Upper lobe of left lung (tissue), 6 donors: ENCODE results near the gene ECI1. TPM values are rescaled to one million over a fixed set of nuclear protein-coding genes. Genes with fewer than 3 reads are reported as not detected.

Experiments used
- ATAC-seq, 2 donors: fragments of 200-7000 bp; cut with Tn5 transposase; one replicate each; pipeline ENCODE4 v1.9.1; 2022; ENCODE audit warnings: mild to moderate bottlenecking in 2 of 2, moderate library complexity in 2 of 2; ENCODE audit not compliant: low FRiP score in 2 of 2
- DNase-seq, 2 donors: peaks; one replicate each; pipeline ENCODE4 v3.0.0-alpha.2; 2019 to 2020
- H3K27ac ChIP-seq, 4 donors: fragments of 200-600 bp; sonication (generic); one replicate each; pipeline ENCODE4 v1.5.1; 2016 to 2019
- H3K27me3 ChIP-seq, 4 donors: fragments of 200-600 bp; sonication (generic); one replicate each; pipeline ENCODE4 v1.5.1; 2017 to 2019
- H3K36me3 ChIP-seq, 4 donors: fragments of 200-600 bp; sonication (generic); one replicate each; pipeline ENCODE4 v1.5.1; 2016 to 2019
- H3K4me1 ChIP-seq, 4 donors: fragments of 200-600 bp; sonication (generic); one replicate each; pipeline ENCODE4 v1.5.1; 2018 to 2019
- H3K4me3 ChIP-seq, 4 donors: fragments of 200-600 bp; sonication (generic); one replicate each; pipeline ENCODE4 v1.5.1; 2017 to 2019; ENCODE audit warnings: mild to moderate bottlenecking in 2 of 4, moderate library complexity in 1 of 4
- H3K9me3 ChIP-seq, 4 donors: fragments of 200-600 bp; sonication (generic); one replicate each; pipeline ENCODE4 v1.5.1; 2018 to 2019
- CTCF ChIP-seq, 6 experiments: fragments of 450-650 bp in 4 of 6; fragments of 200-600 bp in 2 of 6; sonication (generic) in 2 of 6; IDR thresholded peaks; one replicate each; pipeline ENCODE4 v1.5.1; 2016 to 2019; ENCODE audit warnings: antibody characterized with exemption in 6 of 6
- EP300 ChIP-seq, 4 donors: sonication (generic); formaldehyde crosslinking; IDR thresholded peaks; one replicate each; pipeline ENCODE4 v1.5.1; 2017; ENCODE audit warnings: antibody characterized with exemption in 4 of 4, control low read depth in 2 of 4
- POLR2A ChIP-seq, 4 donors: fragments of 450-650 bp; IDR thresholded peaks; one replicate each; pipeline ENCODE4 v1.5.1; 2016 to 2017; ENCODE audit warnings: antibody characterized with exemption in 4 of 4, mild to moderate bottlenecking in 2 of 4
- POLR2AphosphoS5 ChIP-seq, 2 donors: sonication (generic); formaldehyde crosslinking; IDR thresholded peaks; one replicate each; pipeline ENCODE4 v1.5.1; 2017; ENCODE audit warnings: antibody characterized with exemption in 2 of 2
- WGBS, 2 donors: methylation state at CpG; one replicate each; pipeline ENCODE4 v1.1.5; 2017 to 2018; 5-methylcytosine and 5-hydroxymethylcytosine counted together
- total RNA-seq, 6 donors: library from RNA; depleted of rRNA in 4 of 6; stranded (reverse); fragments of >200 nt in 4 of 6; gene quantifications; one replicate each; pipeline versions ENCODE4 v1.1.0 to v1.2.1, GENCODE V29; 2016 to 2021
- donor health status: DM: no; HTN: no; CAD: no; lungs with moderate emphysema.
- donor health status: DM: no; HTN: yes; CAD: no; lungs with severe emphysema.

ECI1 gene
- total RNA-seq, 6 donors from 2014 or later: 48.1 to 75.5 (median 68.2) TPM

DNA sequence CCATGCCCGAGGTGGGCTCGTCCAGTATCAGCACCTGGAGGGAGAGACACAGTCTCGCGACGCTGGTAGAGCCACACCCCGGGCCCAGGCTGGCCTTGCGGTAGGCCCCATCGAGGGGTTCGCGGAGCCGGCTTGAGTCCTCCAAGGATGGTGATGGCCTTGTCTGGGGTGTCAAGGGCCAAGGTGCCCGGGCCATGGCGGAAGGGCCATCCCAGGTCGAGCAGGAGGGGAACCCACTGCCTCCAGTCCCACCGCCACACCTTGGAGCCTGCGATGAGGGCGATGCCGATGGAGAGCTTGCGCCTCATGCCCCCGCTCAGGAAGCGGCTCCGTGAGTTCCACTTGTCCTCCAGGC lies 46.1 kb upstream of the ECI1 start:
- ATAC-seq (peak in 1 of 2 donors; percentile 26), DNase-seq (peak in 1 of 2 donors; percentile 74)
- Histone ChIP-seq H3K27me3 (no peaks in the 10 kb centered on the region), H3K4me3 (no peak overlapping the region), H3K27ac (no peak overlapping the region), H3K9me3 (no peaks in the 10 kb centered on the region), H3K36me3 (peaks cover 0 to 86% (median 52%) of the 10 kb centered on the region in 4 donors), H3K4me1 (peaks cover 0 to 7% (median 0%) of the 10 kb centered on the region in 4 donors)
- WGBS, 2 donors: 99 to 100% methylated on average over 6 to 22 of the region's 22 CpGs
- TF ChIP-seq EP300 (IDR thresholded peaks at IDR 0.05) (no peak), CTCF (IDR thresholded peaks at IDR 0.05) (no peak), POLR2A (IDR thresholded peaks at IDR 0.05) (no peak), POLR2AphosphoS5 (IDR thresholded peaks at IDR 0.05) (no peak)

DNA sequence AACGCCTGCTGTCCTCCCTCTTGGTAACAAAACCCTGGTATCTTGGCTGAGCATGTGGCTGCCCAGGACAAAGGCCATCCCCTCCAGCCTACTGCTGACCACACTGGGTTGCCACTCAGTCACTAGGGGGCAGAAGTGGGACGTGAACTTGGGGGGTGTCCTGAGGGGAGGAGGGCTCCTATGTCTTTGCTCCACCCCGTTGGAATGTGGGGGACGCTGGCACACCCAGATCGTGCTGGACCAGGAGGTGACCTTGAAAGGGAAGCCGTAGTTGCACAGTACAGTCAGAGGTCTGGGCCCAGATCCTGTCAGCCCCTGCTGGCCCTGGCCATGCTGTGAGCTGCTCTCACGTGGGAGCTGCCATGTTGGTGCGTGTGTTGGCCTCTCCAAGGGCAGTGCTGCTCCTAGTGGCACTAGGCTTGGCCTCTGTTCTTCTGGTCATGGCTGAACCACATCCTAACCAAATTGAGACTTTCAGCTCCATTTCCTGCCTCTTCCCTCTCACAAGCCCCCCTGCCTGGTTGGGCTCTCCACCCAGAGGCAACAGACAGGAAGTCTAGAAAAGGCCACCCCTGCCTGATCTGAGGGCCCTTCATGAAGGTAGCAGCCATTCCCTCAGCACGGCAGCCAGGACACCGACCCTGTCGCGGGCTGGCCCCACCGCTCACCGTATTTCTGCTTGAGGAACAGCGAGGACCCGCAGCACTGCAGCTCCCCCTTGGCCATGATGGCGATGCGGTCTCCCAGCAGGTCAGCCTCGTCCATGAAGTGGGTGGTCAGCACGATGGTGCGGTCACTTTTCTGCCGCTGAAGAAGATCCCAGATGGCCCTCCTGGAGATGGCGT lies 45.5 kb upstream of the ECI1 start:
- 84 to 87% methylated on average over 18 to 22 of the region's 23 CpGs for WGBS, 2 donors
- H3K9me3 ChIP-seq: no peaks in the 10 kb centered on the region
- no peaks in the 10 kb centered on the region for H3K27me3 ChIP-seq
- H3K27ac ChIP-seq: no peak overlapping the region
- DNase-seq: peak in 1 of 2 donors; percentile 64
- no peak overlapping the region for H3K4me3 ChIP-seq
- H3K4me1 ChIP-seq: peaks cover 0 to 7% (median 0%) of the 10 kb centered on the region in 4 donors
- peaks cover 0 to 86% (median 56%) of the 10 kb centered on the region in 4 donors for H3K36me3 ChIP-seq
- TF ChIP-seq POLR2A (IDR thresholded peaks at IDR 0.05) (no peak), CTCF (IDR thresholded peaks at IDR 0.05) (peak in 4 of 6 experiments; percentile 13 to 47 (median 16)), EP300 (IDR thresholded peaks at IDR 0.05) (no peak), POLR2AphosphoS5 (IDR thresholded peaks at IDR 0.05) (no peak)
- peak; percentile 49 to 63 for ATAC-seq

- H3K9me3 ChIP-seq: no peaks in the 10 kb centered on the region
- H3K27me3 ChIP-seq: no peaks in the 10 kb centered on the region
- TF ChIP-seq EP300 (IDR thresholded peaks at IDR 0.05): no peak
- ATAC-seq (no peak), DNase-seq (peak in 1 of 2 donors; percentile 63)
- peaks cover 0 to 7% (median 0%) of the 10 kb centered on the region in 4 donors for H3K4me1 ChIP-seq
- no peak overlapping the region for H3K4me3 ChIP-seq
- peaks cover 7 to 93% (median 65%) of the 10 kb centered on the region in 4 donors for H3K36me3 ChIP-seq
- 83 to 88% methylated on average over 8 to 17 of the region's 21 CpGs for WGBS, 2 donors
- no peak overlapping the region for H3K27ac ChIP-seq
Observed at GRCh38 chr16:2295056-2295798, 43.8 kb upstream of the ECI1 start.

GRCh38 chr16:2292221-2292620 lies 40.8 kb upstream of the ECI1 start:
- Histone ChIP-seq H3K9me3 (no peaks in the 10 kb centered on the region), H3K36me3 (peaks cover 17 to 94% (median 69%) of the 10 kb centered on the region in 4 donors), H3K27me3 (no peaks in the 10 kb centered on the region), H3K4me3 (no peak overlapping the region), H3K27ac (no peak overlapping the region), H3K4me1 (peaks cover 0 to 7% (median 0%) of the 10 kb centered on the region in 4 donors)
- ATAC-seq: no peak
- TF ChIP-seq CTCF (IDR thresholded peaks at IDR 0.05) (no peak), POLR2A (IDR thresholded peaks at IDR 0.05) (no peak), EP300 (IDR thresholded peaks at IDR 0.05) (no peak), POLR2AphosphoS5 (IDR thresholded peaks at IDR 0.05) (no peak)
- DNase-seq: no peak
- 93% methylated on average over 9 of the region's 9 CpGs for WGBS, 2 donors

DNA sequence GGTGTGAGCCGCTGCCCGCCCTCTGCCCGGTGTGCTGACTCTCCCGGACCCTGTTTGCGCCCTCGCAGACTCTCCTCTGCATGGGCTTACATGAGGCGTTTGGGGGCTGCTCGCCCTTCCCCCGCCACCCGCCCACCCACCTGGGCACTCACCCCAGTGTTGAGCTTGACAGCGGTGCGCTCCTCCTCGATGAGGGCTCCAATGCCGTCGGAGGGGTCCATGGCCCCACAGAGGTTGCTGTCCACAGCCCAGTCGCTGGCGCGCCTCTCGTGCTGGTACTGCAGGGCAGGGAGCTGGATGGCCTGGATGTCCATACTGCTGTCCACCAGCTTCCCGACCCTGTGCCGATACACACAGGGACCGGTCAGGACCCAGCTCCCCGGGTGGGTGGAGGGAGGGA lies 37.9 kb upstream of the ECI1 start:
- no peak for TF ChIP-seq POLR2AphosphoS5 (IDR thresholded peaks at IDR 0.05)
- no peak for TF ChIP-seq CTCF (IDR thresholded peaks at IDR 0.05)
- TF ChIP-seq EP300 (IDR thresholded peaks at IDR 0.05): no peak
- no peak for TF ChIP-seq POLR2A (IDR thresholded peaks at IDR 0.05)
- no peaks in the 10 kb centered on the region for H3K4me1 ChIP-seq
- WGBS, 2 donors: 94 to 98% methylated on average over 9 to 16 of the region's 23 CpGs
- no peak overlapping the region for H3K4me3 ChIP-seq
- H3K27ac ChIP-seq: no peak overlapping the region
- ATAC-seq: no peak
- H3K36me3 ChIP-seq: peaks cover 33 to 95% (median 79%) of the 10 kb centered on the region in 4 donors
- no peaks in the 10 kb centered on the region for H3K27me3 ChIP-seq
- no peaks in the 10 kb centered on the region for H3K9me3 ChIP-seq
- no peak for DNase-seq
